ENCODE measurements around the gene HOXA10. TPM values are rescaled to one million over a fixed set of nuclear protein-coding genes. Genes with fewer than 3 reads are reported as not detected.

The HOXA10 gene
- total and polyA plus RNA-seq, 4 donors, result 0.03 to 0.70 (median 0.13) TPM

DNA sequence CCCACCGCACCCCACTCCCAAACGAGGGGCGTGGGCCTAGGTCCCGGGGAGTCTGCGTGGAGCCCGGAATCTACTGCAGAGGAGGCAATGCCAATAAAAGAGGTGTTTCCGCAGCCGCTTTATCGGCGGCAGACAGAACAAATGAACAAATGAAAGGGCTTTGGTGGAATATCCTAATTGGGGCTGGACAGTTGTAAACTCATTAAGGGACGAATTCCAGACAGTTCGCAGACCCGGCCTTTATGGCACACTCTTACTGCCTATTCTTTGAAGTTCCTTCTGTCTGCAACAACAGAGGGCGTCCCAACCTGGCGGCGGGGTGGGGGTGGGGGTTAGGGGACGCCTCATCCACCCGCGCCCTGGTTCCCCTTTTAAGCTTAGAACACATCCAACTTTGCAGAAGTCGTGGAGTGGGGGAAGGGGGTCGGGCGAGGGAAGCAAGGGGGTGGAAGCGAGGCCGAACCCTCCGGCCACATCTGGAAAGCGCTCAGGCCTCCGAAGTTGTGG is 12.9 kb downstream of the HOXA10 start:
- no peak for DNase-seq (ENCODE audit: low spot score)
- H3K36me3 ChIP-seq (ENCODE audit: control insufficient read depth in 4 of 4, insufficient read depth in 3 of 4, low read depth in 1 of 4, low read length in 3 of 4), result no peaks in the 10 kb centered on the region
- WGBS, result 5% methylated on average over 27 of the region's 27 CpGs
- peaks cover 9 to 24% (median 10%) of the 10 kb centered on the region in 4 donors for H3K4me1 ChIP-seq (ENCODE audit: control insufficient read depth in 4 of 4, insufficient read depth in 4 of 4, low read length in 3 of 4)
- H3K27me3 ChIP-seq (ENCODE audit: control insufficient read depth in 4 of 4, insufficient read depth in 4 of 4, low read length in 3 of 4), result peaks cover 9 to 51% (median 19%) of the 10 kb centered on the region in 4 donors
- peaks cover 0 to 10% (median 0%) of the 10 kb centered on the region in 4 donors for H3K9me3 ChIP-seq (ENCODE audit: control insufficient read depth in 4 of 4, low read length in 3 of 4)
- H3K9ac ChIP-seq (ENCODE audit: low read depth in 1 of 2, low read length in 2 of 2), result no peak overlapping the region
- TF ChIP-seq MAX (IDR thresholded peaks at IDR 0.05) (no peak), RXRA (IDR thresholded peaks at IDR 0.05) (no peak), EGR1 (IDR thresholded peaks at IDR 0.05; ENCODE audit: low read depth in 2 of 2) (no peak), HNF4A (conservative IDR thresholded peaks at IDR 0.05) (no peak), RAD21 (IDR thresholded peaks at IDR 0.05) (no peak), GABPA (IDR thresholded peaks at IDR 0.05 in 1 of 2, conservative IDR thresholded peaks at IDR 0.05 in 1 of 2) (no peak)
- TF ChIP-seq, protein P1, sequence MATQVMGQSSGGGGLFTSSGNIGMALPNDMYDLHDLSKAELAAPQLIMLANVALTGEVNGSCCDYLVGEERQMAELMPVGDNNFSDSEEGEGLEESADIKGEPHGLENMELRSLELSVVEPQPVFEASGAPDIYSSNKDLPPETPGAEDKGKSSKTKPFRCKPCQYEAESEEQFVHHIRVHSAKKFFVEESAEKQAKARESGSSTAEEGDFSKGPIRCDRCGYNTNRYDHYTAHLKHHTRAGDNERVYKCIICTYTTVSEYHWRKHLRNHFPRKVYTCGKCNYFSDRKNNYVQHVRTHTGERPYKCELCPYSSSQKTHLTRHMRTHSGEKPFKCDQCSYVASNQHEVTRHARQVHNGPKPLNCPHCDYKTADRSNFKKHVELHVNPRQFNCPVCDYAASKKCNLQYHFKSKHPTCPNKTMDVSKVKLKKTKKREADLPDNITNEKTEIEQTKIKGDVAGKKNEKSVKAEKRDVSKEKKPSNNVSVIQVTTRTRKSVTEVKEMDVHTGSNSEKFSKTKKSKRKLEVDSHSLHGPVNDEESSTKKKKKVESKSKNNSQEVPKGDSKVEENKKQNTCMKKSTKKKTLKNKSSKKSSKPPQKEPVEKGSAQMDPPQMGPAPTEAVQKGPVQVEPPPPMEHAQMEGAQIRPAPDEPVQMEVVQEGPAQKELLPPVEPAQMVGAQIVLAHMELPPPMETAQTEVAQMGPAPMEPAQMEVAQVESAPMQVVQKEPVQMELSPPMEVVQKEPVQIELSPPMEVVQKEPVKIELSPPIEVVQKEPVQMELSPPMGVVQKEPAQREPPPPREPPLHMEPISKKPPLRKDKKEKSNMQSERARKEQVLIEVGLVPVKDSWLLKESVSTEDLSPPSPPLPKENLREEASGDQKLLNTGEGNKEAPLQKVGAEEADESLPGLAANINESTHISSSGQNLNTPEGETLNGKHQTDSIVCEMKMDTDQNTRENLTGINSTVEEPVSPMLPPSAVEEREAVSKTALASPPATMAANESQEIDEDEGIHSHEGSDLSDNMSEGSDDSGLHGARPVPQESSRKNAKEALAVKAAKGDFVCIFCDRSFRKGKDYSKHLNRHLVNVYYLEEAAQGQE (IDR thresholded peaks at IDR 0.05), result no peak
- H3K4me3 ChIP-seq (ENCODE audit: low read depth in 1 of 3, low read length in 3 of 3), result peak overlapping the region; percentile 47 to 72 (median 71)
- no peak overlapping the region for H3K27ac ChIP-seq (ENCODE audit: low read depth in 1 of 2, low read length in 2 of 2)

GRCh38 chr7:27160546-27161213 is 13.4 kb downstream of the HOXA10 start:
- Histone ChIP-seq H3K27ac (ENCODE audit: low read depth in 1 of 2, low read length in 2 of 2) (no peak overlapping the region), H3K9me3 (ENCODE audit: control insufficient read depth in 4 of 4, low read length in 3 of 4) (peaks cover 0 to 14% (median 0%) of the 10 kb centered on the region in 4 donors), H3K9ac (ENCODE audit: low read depth in 1 of 2, low read length in 2 of 2) (no peak overlapping the region), H3K27me3 (ENCODE audit: control insufficient read depth in 4 of 4, insufficient read depth in 4 of 4, low read length in 3 of 4) (peaks cover 6 to 49% (median 21%) of the 10 kb centered on the region in 4 donors), H3K4me3 (ENCODE audit: low read depth in 1 of 3, low read length in 3 of 3) (peak overlapping the region; percentile 54 to 72 (median 71)), H3K4me1 (ENCODE audit: control insufficient read depth in 4 of 4, insufficient read depth in 4 of 4, low read length in 3 of 4) (peaks cover 11 to 30% (median 13%) of the 10 kb centered on the region in 4 donors), H3K36me3 (ENCODE audit: control insufficient read depth in 4 of 4, insufficient read depth in 3 of 4, low read depth in 1 of 4, low read length in 3 of 4) (no peaks in the 10 kb centered on the region)
- TF ChIP-seq NR2F2 (IDR thresholded peaks at IDR 0.05), result no peak
- TF ChIP-seq YY1 (IDR thresholded peaks at IDR 0.05), result peak; percentile 86
- TF ChIP-seq, protein P2, sequence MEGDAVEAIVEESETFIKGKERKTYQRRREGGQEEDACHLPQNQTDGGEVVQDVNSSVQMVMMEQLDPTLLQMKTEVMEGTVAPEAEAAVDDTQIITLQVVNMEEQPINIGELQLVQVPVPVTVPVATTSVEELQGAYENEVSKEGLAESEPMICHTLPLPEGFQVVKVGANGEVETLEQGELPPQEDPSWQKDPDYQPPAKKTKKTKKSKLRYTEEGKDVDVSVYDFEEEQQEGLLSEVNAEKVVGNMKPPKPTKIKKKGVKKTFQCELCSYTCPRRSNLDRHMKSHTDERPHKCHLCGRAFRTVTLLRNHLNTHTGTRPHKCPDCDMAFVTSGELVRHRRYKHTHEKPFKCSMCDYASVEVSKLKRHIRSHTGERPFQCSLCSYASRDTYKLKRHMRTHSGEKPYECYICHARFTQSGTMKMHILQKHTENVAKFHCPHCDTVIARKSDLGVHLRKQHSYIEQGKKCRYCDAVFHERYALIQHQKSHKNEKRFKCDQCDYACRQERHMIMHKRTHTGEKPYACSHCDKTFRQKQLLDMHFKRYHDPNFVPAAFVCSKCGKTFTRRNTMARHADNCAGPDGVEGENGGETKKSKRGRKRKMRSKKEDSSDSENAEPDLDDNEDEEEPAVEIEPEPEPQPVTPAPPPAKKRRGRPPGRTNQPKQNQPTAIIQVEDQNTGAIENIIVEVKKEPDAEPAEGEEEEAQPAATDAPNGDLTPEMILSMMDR (IDR thresholded peaks at IDR 0.05; ENCODE audit: low read depth, low read length, missing input control), result peak; percentile 97
- no peak for TF ChIP-seq SP1 (IDR thresholded peaks at IDR 0.05)
- peak; percentile 92 to 95 for TF ChIP-seq RAD21 (IDR thresholded peaks at IDR 0.05)
- no peak for TF ChIP-seq EGR1 (IDR thresholded peaks at IDR 0.05; ENCODE audit: low read depth in 2 of 2)
- no peak for TF ChIP-seq GABPA (IDR thresholded peaks at IDR 0.05 in 1 of 2, conservative IDR thresholded peaks at IDR 0.05 in 1 of 2)
- no peak for TF ChIP-seq FOXA2 (IDR thresholded peaks at IDR 0.05)
- no peak for TF ChIP-seq MAX (IDR thresholded peaks at IDR 0.05)
- TF ChIP-seq FOXA1 (IDR thresholded peaks at IDR 0.05), result no peak
- no peak for TF ChIP-seq ATF3 (IDR thresholded peaks at IDR 0.05)
- WGBS, result 1% methylated on average over 54 of the region's 54 CpGs
- DNase-seq (ENCODE audit: low spot score), result peak; percentile 88
